ENCODE data around the gene PYCR2. TPM values are rescaled to one million over a fixed set of nuclear protein-coding genes. Genes with fewer than 3 reads are reported as not detected.

The PYCR2 gene
- total RNA-seq, 2 experiments from 2014 or later: 136 to 181 TPM

DNA sequence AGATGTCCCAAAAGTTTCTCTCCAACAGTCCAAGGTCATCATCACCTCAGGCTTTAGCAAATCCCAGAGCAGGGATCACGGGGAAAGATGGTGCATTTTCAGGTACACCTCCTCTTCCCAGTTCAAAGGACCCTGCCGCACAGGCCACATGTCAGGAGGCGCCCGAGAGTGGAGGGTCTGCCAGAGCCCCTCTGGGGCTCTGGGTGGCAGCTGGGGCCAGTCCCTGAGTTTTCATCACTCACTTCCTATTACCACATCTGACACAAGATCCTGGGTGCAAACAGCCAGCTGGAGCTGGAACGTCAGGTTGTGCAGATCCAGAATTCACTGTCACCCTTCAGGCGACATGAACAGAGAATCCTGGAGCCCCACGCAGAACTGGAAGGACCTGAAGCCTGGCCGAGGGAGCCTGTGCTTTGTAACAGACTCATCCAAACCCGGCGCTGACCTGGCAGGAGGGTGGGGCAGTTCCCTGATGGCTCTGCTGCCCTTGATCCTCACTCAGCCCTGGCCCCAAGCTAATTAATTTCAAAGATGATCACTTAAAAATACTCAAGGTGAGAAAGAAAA lies 50.7 kb downstream of the PYCR2 start:
- intact Hi-C loops (cut with micrococcal nuclease; ENCODE audit: unreplicated experiment): no loop called here
- no TSS peak for BruUV-seq (replicated peaks)
- Histone ChIP-seq H3K79me2 (ENCODE audit: insufficient read depth, low read depth, low read length) (no peaks in the 10 kb centered on the region), H3K4me1 (ENCODE audit: insufficient read depth, low read length, poor library complexity, severe bottlenecking) (peaks cover 2% of the 10 kb centered on the region), H4K20me1 (ENCODE audit: insufficient read depth, low read length) (no peaks in the 10 kb centered on the region), H3K9me2 (ENCODE audit: insufficient read depth, low read length) (no peaks in the 10 kb centered on the region), H3K36me3 (ENCODE audit: insufficient read depth, low read length) (peaks cover 49% of the 10 kb centered on the region), H3K9me3 (ENCODE audit: low read length) (no peaks in the 10 kb centered on the region), H3K27ac (ENCODE audit: low read depth, low read length, poor library complexity, severe bottlenecking) (no peak overlapping the region), H3K4me2 (ENCODE audit: low read length) (no peak overlapping the region), H2AFZ (ENCODE audit: low read length) (no peak overlapping the region), H3K4me3 (ENCODE audit: low read depth, low read length, poor library complexity, severe bottlenecking) (no peak overlapping the region)
- ChIA-PET POLR2A (no interaction called here), CTCF (ENCODE audit: unreplicated experiment) (no interaction called here)
- no peak for DNase-seq (ENCODE audit: low spot score)
- TF ChIP-seq EZH2phosphoT487 (IDR thresholded peaks at IDR 0.05; ENCODE audit: borderline replicate concordance, low read depth, low read length): no peak
- TF ChIP-seq, protein P1, sequence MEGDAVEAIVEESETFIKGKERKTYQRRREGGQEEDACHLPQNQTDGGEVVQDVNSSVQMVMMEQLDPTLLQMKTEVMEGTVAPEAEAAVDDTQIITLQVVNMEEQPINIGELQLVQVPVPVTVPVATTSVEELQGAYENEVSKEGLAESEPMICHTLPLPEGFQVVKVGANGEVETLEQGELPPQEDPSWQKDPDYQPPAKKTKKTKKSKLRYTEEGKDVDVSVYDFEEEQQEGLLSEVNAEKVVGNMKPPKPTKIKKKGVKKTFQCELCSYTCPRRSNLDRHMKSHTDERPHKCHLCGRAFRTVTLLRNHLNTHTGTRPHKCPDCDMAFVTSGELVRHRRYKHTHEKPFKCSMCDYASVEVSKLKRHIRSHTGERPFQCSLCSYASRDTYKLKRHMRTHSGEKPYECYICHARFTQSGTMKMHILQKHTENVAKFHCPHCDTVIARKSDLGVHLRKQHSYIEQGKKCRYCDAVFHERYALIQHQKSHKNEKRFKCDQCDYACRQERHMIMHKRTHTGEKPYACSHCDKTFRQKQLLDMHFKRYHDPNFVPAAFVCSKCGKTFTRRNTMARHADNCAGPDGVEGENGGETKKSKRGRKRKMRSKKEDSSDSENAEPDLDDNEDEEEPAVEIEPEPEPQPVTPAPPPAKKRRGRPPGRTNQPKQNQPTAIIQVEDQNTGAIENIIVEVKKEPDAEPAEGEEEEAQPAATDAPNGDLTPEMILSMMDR (conservative IDR thresholded peaks at IDR 0.05; ENCODE audit: low read length): no peak

DNA sequence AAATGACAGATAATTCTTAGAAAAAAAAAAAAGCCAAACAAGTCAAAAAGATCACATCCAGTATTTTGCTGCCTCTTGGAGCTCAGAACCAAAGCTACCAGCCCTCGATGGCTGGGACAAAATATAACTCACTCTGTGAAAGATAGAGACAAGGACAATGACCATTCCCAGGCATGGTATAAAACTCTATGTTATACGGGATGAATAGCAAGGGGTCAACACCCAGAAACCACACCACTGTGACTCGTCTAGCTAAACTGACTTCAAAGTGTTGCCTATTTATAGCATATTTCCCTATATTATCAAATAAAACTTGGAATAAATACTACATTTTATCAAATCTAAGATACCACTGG lies 52.0 kb downstream of the PYCR2 start:
- no peaks in the 10 kb centered on the region for H3K9me3 ChIP-seq (ENCODE audit: low read length)
- no peak overlapping the region for H2AFZ ChIP-seq (ENCODE audit: low read length)
- DNase-seq (ENCODE audit: low spot score): no peak
- TF ChIP-seq EZH2phosphoT487 (IDR thresholded peaks at IDR 0.05; ENCODE audit: borderline replicate concordance, low read depth, low read length): no peak
- TF ChIP-seq, protein P1 (conservative IDR thresholded peaks at IDR 0.05; ENCODE audit: low read length): no peak
- no TSS peak for BruUV-seq (replicated peaks)
- no peak overlapping the region for H3K4me3 ChIP-seq (ENCODE audit: low read depth, low read length, poor library complexity, severe bottlenecking)
- no peak overlapping the region for H3K27ac ChIP-seq (ENCODE audit: low read depth, low read length, poor library complexity, severe bottlenecking)
- no peak overlapping the region for H3K4me2 ChIP-seq (ENCODE audit: low read length)
- CTCF ChIA-PET (ENCODE audit: unreplicated experiment): no interaction called here
- H4K20me1 ChIP-seq (ENCODE audit: insufficient read depth, low read length): no peaks in the 10 kb centered on the region
- no peaks in the 10 kb centered on the region for H3K9me2 ChIP-seq (ENCODE audit: insufficient read depth, low read length)
- H3K79me2 ChIP-seq (ENCODE audit: insufficient read depth, low read depth, low read length): no peaks in the 10 kb centered on the region
- peaks cover 51% of the 10 kb centered on the region for H3K36me3 ChIP-seq (ENCODE audit: insufficient read depth, low read length)
- POLR2A ChIA-PET: interaction anchor here (0.6 to 1.4 kb wide), 3 partner anchors 9 to 364 kb away, joined by 3 to 6 read pairs (median 6); partner anchors contain the start of gene PYCR2
- intact Hi-C loops (cut with micrococcal nuclease; ENCODE audit: unreplicated experiment): no loop called here
- no peaks in the 10 kb centered on the region for H3K4me1 ChIP-seq (ENCODE audit: insufficient read depth, low read length, poor library complexity, severe bottlenecking)

DNA sequence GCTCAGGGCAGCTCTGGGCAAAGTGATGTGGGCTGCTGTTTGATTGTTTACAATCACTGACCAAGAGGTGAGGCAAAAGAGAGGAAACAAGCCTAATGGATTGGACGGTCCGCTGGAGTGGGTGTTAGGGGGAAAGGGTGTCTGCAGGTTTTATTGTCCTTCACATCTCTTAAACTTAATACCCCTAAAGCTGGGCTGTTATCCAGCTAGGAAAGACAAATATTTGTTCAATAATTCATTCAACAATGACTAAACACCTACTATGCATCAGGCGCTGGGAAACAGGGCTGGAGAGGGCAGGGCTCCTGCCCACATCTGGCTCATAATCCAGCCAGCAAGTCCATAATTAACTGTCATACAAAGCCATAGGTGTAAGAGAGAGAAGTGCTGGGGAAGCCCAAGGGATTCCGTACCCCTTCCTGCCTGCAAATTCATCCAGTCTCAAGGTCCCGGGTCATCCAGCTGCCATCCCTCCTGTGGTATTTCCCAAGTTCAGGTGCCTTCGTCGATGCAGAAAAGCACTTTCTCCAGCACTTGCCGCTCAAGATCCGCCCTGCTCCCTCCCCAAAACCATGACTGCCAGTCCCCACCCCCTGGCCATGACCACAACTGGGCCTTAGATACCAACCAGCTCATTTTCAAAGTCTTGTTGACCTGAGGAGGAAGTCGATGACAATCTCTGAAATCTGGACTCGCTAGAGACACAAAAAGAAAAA lies 52.5 kb downstream of the PYCR2 start:
- Histone ChIP-seq H3K4me1 (ENCODE audit: insufficient read depth, low read length, poor library complexity, severe bottlenecking) (no peaks in the 10 kb centered on the region), H3K27ac (ENCODE audit: low read depth, low read length, poor library complexity, severe bottlenecking) (no peak overlapping the region)
- no peak for TF ChIP-seq EZH2phosphoT487 (IDR thresholded peaks at IDR 0.05; ENCODE audit: borderline replicate concordance, low read depth, low read length)
- TF ChIP-seq, protein P1 (conservative IDR thresholded peaks at IDR 0.05; ENCODE audit: low read length): no peak

More for the DNA sequence above, 52.5 kb downstream of the PYCR2 start:
- H3K36me3 ChIP-seq (ENCODE audit: insufficient read depth, low read length): peaks cover 49% of the 10 kb centered on the region
- H3K9me2 ChIP-seq (ENCODE audit: insufficient read depth, low read length): no peaks in the 10 kb centered on the region
- H3K9me3 ChIP-seq (ENCODE audit: low read length): no peaks in the 10 kb centered on the region
- intact Hi-C loops (cut with micrococcal nuclease; ENCODE audit: unreplicated experiment): no loop called here
- BruUV-seq (replicated peaks): no TSS peak
- no peak overlapping the region for H3K4me3 ChIP-seq (ENCODE audit: low read depth, low read length, poor library complexity, severe bottlenecking)
- no peaks in the 10 kb centered on the region for H4K20me1 ChIP-seq (ENCODE audit: insufficient read depth, low read length)
- POLR2A ChIA-PET: interaction anchor here (1.2 to 1.4 kb wide), 2 partner anchors 10 to 53 kb away, joined by 6 read pairs; partner anchors contain the start of gene PYCR2
- no peak for DNase-seq (ENCODE audit: low spot score)
- no peak overlapping the region for H2AFZ ChIP-seq (ENCODE audit: low read length)
- no peaks in the 10 kb centered on the region for H3K79me2 ChIP-seq (ENCODE audit: insufficient read depth, low read depth, low read length)
- CTCF ChIA-PET (ENCODE audit: unreplicated experiment): no interaction called here
- H3K4me2 ChIP-seq (ENCODE audit: low read length): no peak overlapping the region
